Stimulated activated CD8-positive, alpha-beta memory T cell treated with anti-CD3 and anti-CD28 coated beads, Interleukin-15, amount 100 ng/mL, for 1 hour (primary cell): Measurements from ENCODE around the gene CRYBG1.
"Not testable (repeated sequence)": the region's sequence is repeated elsewhere in the genome, so short reads cannot be mapped to it uniquely, and the experiment has no call there.

Source experiments
- DNase-seq: peaks from one replicate; pipeline ENCODE4 v3.0.0-alpha.2; 2020; ENCODE audit warnings: low read depth

CRYBG1 gene

GRCh38 chr6:106548926-106549455 lies 188.5 kb downstream of the CRYBG1 start:
- not testable (repeated sequence) for DNase-seq

DNA sequence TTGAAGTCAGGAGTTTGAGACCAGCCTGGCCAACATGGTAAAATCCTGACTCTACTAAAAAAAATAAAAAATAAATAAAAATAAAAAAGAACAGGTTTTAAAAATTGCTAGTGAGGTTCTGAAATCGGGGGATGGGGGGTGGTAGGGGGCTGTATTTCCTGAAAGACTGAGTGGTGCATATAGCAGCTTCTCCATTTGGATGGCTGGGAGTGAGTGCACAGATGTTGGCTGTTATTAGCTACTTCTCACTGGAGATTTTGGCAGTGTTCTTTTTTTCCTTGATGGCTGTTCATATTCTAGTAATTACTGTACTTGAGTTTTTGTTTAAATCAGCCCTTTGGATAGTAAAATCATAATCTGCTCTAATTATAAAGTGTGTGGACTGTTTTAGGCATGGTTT lies 189.0 kb downstream of the CRYBG1 start:
- no peak for DNase-seq

- no peak for DNase-seq
Observed at GRCh38 chr6:106551155-106551554, 190.6 kb downstream of the CRYBG1 start.

DNA sequence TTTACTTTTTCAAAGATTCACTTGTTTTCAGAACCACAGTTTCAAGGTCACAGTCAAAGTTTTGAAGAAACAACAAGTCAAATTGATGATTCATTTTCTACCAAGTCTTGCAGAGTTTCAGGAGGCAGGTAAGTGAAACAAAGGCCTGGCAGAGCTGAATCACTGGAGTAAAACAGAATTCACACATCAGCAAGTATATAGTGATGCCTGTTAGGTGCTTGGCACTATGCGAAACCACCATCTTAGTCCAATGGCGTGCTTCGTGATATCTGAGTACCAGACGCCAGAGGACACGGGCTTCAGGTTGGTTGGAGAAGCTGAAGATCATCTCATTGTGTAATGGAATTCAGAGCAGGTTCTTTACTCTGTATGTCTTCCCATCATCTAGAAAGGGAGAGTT lies 192.9 kb downstream of the CRYBG1 start:
- DNase-seq: no peak

DNA sequence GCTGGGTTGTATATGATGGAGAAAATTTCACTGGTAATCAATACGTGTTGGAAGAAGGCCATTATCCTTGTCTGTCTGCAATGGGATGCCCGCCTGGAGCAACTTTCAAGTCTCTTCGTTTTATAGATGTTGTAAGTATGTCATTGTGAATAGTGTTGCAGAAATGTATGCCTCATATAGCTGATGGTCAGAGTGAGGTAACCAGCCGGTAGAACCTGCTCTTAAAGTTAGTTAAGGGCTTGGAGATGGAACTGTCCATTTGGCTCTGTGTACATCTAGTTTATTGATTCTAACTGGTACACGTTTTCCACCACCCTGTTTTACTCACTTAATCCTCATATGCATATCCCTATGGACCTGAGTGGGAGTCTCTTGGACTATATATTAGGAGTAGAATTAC lies 195.2 kb downstream of the CRYBG1 start:
- DNase-seq: no peak

- no peak for DNase-seq
Observed at GRCh38 chr6:106556368-106556960, 195.9 kb downstream of the CRYBG1 start.

GRCh38 chr6:106557837-106558236 lies 197.3 kb downstream of the CRYBG1 start:
- DNase-seq: no peak

- no peak for DNase-seq
Observed at GRCh38 chr6:106558364-106558763, 197.8 kb downstream of the CRYBG1 start.

GRCh38 chr6:106559659-106560058 lies 199.1 kb downstream of the CRYBG1 start:
- DNase-seq: not testable (repeated sequence)

GRCh38 chr6:106560996-106561685 lies 200.6 kb downstream of the CRYBG1 start:
- no peak for DNase-seq

- no peak for DNase-seq
Observed at GRCh38 chr6:106561686-106562405, 201.3 kb downstream of the CRYBG1 start.

- no peak for DNase-seq
Observed at GRCh38 chr6:106563614-106564013, 203.1 kb downstream of the CRYBG1 start.

DNA sequence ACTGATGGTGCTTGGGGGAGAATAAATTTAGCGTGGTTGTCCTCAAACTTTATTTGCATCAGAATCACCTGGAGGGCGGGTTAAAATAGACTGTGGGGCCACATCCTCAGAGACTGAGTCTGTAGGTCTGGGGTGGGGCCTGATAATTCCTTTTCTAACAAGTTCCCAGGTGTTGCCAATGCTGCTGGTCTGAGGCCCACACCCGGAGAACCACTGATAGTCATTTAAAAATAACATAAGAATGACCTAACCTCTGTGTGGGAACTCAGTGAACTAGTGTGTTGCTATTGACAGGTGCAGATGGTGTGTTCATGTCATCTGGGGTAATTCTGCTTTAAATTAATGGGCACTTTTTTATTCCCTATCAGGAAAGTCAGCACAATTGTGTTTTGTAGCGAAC lies 204.0 kb downstream of the CRYBG1 start:
- no peak for DNase-seq

DNA sequence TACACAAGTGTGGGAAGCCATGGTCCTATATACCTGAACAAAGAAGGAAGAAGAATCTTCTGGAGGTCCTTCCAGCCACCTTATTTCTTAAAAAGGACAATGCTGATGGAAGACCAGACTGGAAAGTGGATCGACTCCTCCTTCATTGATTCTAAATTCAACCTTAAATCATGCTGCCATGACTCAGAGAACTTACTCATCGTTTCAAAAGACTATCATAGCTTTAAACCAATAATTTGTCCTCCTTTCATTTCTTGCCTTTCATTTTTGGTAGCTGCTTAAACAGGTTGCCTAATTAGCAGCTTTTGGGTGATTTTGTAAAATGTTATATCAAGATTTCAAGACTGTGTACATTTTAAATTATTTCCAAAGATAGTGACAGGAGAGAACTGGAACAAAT lies 208.0 kb downstream of the CRYBG1 start:
- no peak for DNase-seq

DNA sequence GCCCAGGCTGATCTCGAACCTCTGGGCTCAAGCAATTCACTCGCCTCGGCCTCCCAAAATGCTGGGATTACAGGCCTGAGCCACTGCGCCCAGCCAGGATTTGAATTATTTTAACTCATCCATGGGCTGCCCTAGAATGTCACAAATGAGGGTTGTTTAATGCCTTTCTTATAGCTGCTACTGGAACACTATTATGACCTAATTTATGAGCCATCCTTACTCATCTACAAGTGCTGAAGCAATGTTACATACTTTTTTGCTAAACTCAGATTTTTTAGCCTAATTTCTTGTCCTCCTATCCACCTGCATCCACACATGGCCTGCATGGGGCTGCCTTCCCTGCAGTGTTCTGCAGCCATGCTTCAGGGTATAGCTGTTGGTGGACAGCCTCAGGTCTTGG lies 208.9 kb downstream of the CRYBG1 start:
- DNase-seq: no peak

GRCh38 chr6:106572436-106572835 lies 211.9 kb downstream of the CRYBG1 start:
- no peak for DNase-seq

- no peak for DNase-seq
Observed at GRCh38 chr6:106572875-106573585, 212.5 kb downstream of the CRYBG1 start.

DNA sequence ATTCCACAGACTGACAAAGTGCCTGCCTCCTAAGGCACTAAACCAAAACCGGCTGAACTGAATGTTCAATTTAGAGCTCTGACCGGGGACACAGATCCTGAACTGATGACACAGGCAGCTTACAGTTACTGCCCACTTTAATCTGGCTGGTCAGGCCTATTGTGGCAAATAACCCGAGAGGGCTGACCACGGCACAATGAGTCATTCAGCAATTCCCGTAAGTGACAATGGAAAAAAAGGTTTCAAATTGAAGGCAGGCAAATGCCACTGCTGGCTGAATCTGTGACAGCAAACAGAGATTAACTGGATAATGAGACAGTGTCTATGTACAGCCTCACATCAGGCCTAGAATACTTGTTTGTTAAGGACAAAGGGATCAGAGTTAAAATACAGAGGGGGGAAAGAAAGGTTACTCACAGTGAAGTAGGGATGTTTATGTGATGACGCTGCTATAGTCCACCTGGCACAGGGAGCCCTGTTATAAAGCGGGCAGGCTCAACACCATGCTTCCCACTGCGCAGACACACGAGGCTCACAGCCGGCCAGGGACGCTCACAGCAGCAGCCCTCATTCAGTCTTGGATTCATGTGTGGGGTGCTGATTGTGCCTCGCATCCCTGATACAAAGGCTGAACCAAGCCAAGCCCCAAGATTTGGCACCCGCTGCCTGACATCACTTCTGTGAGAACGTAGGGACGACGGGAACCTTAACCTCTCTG lies 214.4 kb downstream of the CRYBG1 start:
- DNase-seq: no peak

DNA sequence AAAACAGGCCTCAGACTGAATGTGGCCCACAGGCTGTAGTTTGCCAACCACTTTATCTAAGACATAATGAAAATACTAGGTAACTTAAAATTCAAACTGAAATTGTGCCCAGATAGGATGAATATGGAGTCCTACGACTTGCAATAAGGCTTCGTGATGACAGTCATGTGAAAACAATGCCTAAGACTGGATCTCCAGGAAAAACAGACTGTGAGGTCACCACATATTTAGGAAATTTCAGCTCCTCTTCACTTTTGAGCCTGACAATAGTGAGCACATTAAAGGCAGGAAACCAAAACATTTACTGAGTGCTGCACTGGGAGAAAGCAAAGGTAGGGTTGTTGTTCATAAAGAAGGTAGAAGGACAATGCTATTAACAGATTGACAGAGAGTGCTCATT lies 218.8 kb downstream of the CRYBG1 start:
- no peak for DNase-seq

GRCh38 chr6:106581468-106581867 lies 221.0 kb downstream of the CRYBG1 start:
- no peak for DNase-seq

DNA sequence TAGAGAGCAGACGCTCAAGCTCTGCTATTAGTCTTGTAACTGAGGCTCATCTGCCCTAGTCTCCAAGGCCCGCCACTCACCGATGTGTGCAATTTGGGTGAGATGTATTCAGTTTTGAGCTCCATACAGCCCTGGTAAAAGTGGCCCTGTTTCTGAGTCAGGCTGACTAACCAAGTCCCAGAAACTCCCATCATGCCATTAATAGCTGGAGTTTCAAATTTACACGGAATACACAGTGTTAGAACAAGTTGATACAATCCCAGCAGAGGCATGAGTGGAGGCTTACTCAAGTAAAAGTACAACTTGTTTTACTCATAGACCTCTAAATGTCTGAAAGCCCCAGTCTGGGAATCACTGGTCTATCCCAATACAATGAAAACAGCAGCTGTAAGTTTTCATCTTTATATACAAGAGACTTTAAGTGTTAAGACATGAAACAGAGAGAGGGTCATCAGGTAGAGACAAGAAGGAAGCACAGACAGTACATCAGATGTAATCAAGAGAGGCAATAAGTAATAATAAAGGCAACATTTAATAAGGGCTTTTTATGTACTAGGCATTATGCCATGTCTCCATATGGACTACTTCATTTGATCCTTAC lies 226.4 kb downstream of the CRYBG1 start:
- DNase-seq: no peak
